Right lobe of liver (tissue), 6 donors: Measurements from ENCODE around the gene PHYH. TPM values are rescaled to one million over a fixed set of nuclear protein-coding genes. Genes with fewer than 3 reads are reported as not detected.

Experiments
- ATAC-seq, 4 donors: fragments of 200-7000 bp; cut with Tn5 transposase; one replicate each; pipeline ENCODE4 v1.9.1; 2020; ENCODE audit warnings: mild to moderate bottlenecking in 4 of 4, moderate library complexity in 4 of 4
- DNase-seq, 3 donors: peaks; one replicate each; pipeline ENCODE4 v3.0.0-alpha.2; 2020
- H3K27ac ChIP-seq, 3 donors: fragments of 200-600 bp; one replicate each; pipeline ENCODE4 v1.8.0; 2022
- H3K27me3 ChIP-seq, 2 donors: fragments of 200-600 bp; one replicate each; pipeline ENCODE4 v1.8.0; 2022
- H3K36me3 ChIP-seq, 4 donors: fragments of 200-600 bp; sonication (generic) in 1 of 4; one replicate each; pipeline versions ENCODE4 v1.5.1 to v1.8.0; 2017 to 2022; ENCODE audit warnings: control low read depth in 1 of 4
- H3K4me1 ChIP-seq, 4 donors: fragments of 200-600 bp; sonication (generic) in 1 of 4; one replicate each; pipeline versions ENCODE4 v1.5.1 to v1.8.0; 2017 to 2022; ENCODE audit warnings: control low read depth in 1 of 4
- H3K4me3 ChIP-seq, 3 donors: fragments of 200-600 bp; one replicate each; pipeline ENCODE4 v1.8.0; 2022
- H3K9me3 ChIP-seq, 4 donors: fragments of 200-600 bp; sonication (generic) in 1 of 4; one replicate each; pipeline versions ENCODE4 v1.5.1 to v1.8.0; 2017 to 2022; ENCODE audit warnings: control low read depth in 1 of 4
- CTCF ChIP-seq, 4 donors: fragments of 200-600 bp in 3 of 4; fragments of 450-650 bp in 1 of 4; IDR thresholded peaks; one replicate each; pipeline versions ENCODE4 v1.5.1 to v1.8.0; 2016 to 2022; ENCODE audit warnings: antibody characterized with exemption in 4 of 4, mild to moderate bottlenecking in 2 of 4
- POLR2A ChIP-seq: fragments of 450-650 bp; IDR thresholded peaks from one replicate; pipeline ENCODE4 v1.6.1; 2017; ENCODE audit warnings: antibody characterized with exemption, mild to moderate bottlenecking
- WGBS: methylation state at CpG from one replicate; pipeline ENCODE4 v1.1.6; 2018; ENCODE audit warnings: low coverage, low lambda C conversion rate; ENCODE audit not compliant: insufficient coverage; ENCODE audit errors: missing lambda C conversion rate; 5-methylcytosine and 5-hydroxymethylcytosine counted together
- intact Hi-C, 2 donors: fragments of 100-400 bp; cut with DNase I; formaldehyde crosslinking; loops; one replicate each; pipeline versions ENCODE4 v1.11.2 to v1.14.1; 2022
- total RNA-seq, 6 experiments: library from RNA; depleted of rRNA in 2 of 6; stranded (reverse); fragments of >200 nt in 2 of 6; fragmentation: NEBNext Ultra II Directional in 3 of 6; extraction: Animal tissue kit (Norgen Biotek cat#: 25700) in 3 of 6; gene quantifications; one replicate each; pipeline versions ENCODE4 v1.1.0 to v1.2.4, GENCODE V29; 2016 to 2023
- donor health status: DM: no; HTN: yes; CAD: no.
- donor health status: DM: no; HTN: no; CAD: no.
- donor health status: DM: no; HTN: no; CAD: no.
- donor health status: DM: no; HTN: yes; CAD: no.
- donor health status: DM: no; HTN: yes; CAD: no.

The PHYH gene
- total RNA-seq, 6 experiments from 2014 or later, result 76.8 to 204 (median 141) TPM

GRCh38 chr10:13316635-13317311 is 16.9 kb upstream of the PHYH start:
- Histone ChIP-seq H3K9me3 (no peaks in the 10 kb centered on the region), H3K27ac (no peak overlapping the region), H3K27me3 (no peaks in the 10 kb centered on the region), H3K4me1 (no peaks in the 10 kb centered on the region), H3K36me3 (peaks cover 0 to 27% (median 0%) of the 10 kb centered on the region in 4 donors), H3K4me3 (no peak overlapping the region)
- no peak for ATAC-seq
- no peak for DNase-seq
- 89% methylated on average over 4 of the region's 7 CpGs for WGBS
- no peak for TF ChIP-seq CTCF (IDR thresholded peaks at IDR 0.05)
- no peak for TF ChIP-seq POLR2A
- intact Hi-C loops, result no loop called here

GRCh38 chr10:13315361-13315760 is 15.5 kb upstream of the PHYH start:
- Histone ChIP-seq H3K4me3 (no peak overlapping the region), H3K9me3 (no peaks in the 10 kb centered on the region), H3K4me1 (no peaks in the 10 kb centered on the region), H3K27ac (no peak overlapping the region), H3K36me3 (peaks cover 0 to 15% (median 0%) of the 10 kb centered on the region in 4 donors), H3K27me3 (no peaks in the 10 kb centered on the region)
- ATAC-seq, result no peak
- DNase-seq, result no peak
- no peak for TF ChIP-seq CTCF (IDR thresholded peaks at IDR 0.05)
- TF ChIP-seq POLR2A, result no peak
- intact Hi-C loops, result no loop called here

- intact Hi-C loops, result no loop called here
- H3K36me3 ChIP-seq, result no peaks in the 10 kb centered on the region
- no peak for ATAC-seq
- TF ChIP-seq CTCF (IDR thresholded peaks at IDR 0.05) (no peak), POLR2A (no peak)
- no peaks in the 10 kb centered on the region for H3K4me1 ChIP-seq
- H3K4me3 ChIP-seq, result no peak overlapping the region
- no peaks in the 10 kb centered on the region for H3K9me3 ChIP-seq
- 89% methylated on average over 5 of the region's 5 CpGs for WGBS
- DNase-seq, result no peak
- no peak overlapping the region for H3K27ac ChIP-seq
- H3K27me3 ChIP-seq, result no peaks in the 10 kb centered on the region
These were observed 11.3 kb upstream of the PHYH start for GRCh38 chr10:13311177-13311575.

- intact Hi-C loops, result no loop called here
- H3K27me3 ChIP-seq, result no peaks in the 10 kb centered on the region
- DNase-seq (no peak), ATAC-seq (no peak)
- no peaks in the 10 kb centered on the region for H3K4me1 ChIP-seq
- H3K4me3 ChIP-seq, result no peak overlapping the region
- H3K36me3 ChIP-seq, result no peaks in the 10 kb centered on the region
- H3K27ac ChIP-seq, result no peak overlapping the region
- no peaks in the 10 kb centered on the region for H3K9me3 ChIP-seq
- TF ChIP-seq CTCF (IDR thresholded peaks at IDR 0.05) (no peak), POLR2A (no peak)
- 70% methylated on average over 1 of the region's 7 CpGs for WGBS
These were observed 10.8 kb upstream of the PHYH start for GRCh38 chr10:13310518-13311176.
